ENCODE data around the gene ANKRD52.

- no peak for TF ChIP-seq SUZ12 (IDR thresholded peaks at IDR 0.05; ENCODE audit: extremely low read depth, insufficient read depth, insufficient read length)
- TF ChIP-seq YY1 (IDR thresholded peaks at IDR 0.05; ENCODE audit: insufficient read depth, insufficient read length): no peak
- no peak for TF ChIP-seq ZNF274 (IDR thresholded peaks at IDR 0.05; ENCODE audit: low read depth, low read length)
Observed at GRCh38 chr12:56189918-56190694, 68.1 kb downstream of the ANKRD52 start.

Data from NT2/D1 (cell line).